Breast epithelium (tissue), 3 donors: ENCODE data around the gene ULBP1. TPM values are rescaled to one million over a fixed set of nuclear protein-coding genes. Genes with fewer than 3 reads are reported as not detected.

Experiments
- total RNA-seq, 3 donors: library from RNA; depleted of rRNA; stranded (reverse); fragments of >200 nt; gene quantifications; one replicate each; pipeline ENCODE4 v1.1.0, GENCODE V29; 2016

ULBP1 gene
- total RNA-seq, 3 donors from 2014 or later: under 0.01 to 0.29 TPM; not detected in 1

Other genes with a start within 250 kb of the ULBP1 start
- gene LATS1, start 245.8 kb upstream of the ULBP1 start, total RNA-seq: 10 to 100 TPM; 24.3 to 36.4 (median 30.2) TPM
- 10 to 100 TPM; 15.5 to 27.8 (median 22.6) TPM for gene NUP43, start 217.4 kb upstream of the ULBP1 start, total RNA-seq
- gene PCMT1, start 214.2 kb upstream of the ULBP1 start, total RNA-seq: 100 to 1,000 TPM; 111 to 148 (median 121) TPM
- gene LRP11, start 99.6 kb upstream of the ULBP1 start, total RNA-seq: 10 to 100 TPM; 30.6 to 44.9 (median 35.8) TPM
- 1 to 10 TPM in 1 of 3 donors, not detected in 2; 2.0 TPM for gene RAET1E, start 65.8 kb upstream of the ULBP1 start, total RNA-seq
- gene RAET1G, start 40.8 kb upstream of the ULBP1 start, total RNA-seq: 1 to 10 TPM in 1 of 3 donors, not detected in 2; 2.2 TPM
- 1 to 10 TPM in 1 of 3 donors, under 1 TPM in 1, not detected in 1; 0.88 to 1.3 TPM for gene ULBP2, start 21.9 kb upstream of the ULBP1 start, total RNA-seq
- not detected for gene RAET1L, start 61.6 kb downstream of the ULBP1 start, total RNA-seq
- 1 to 10 TPM in 1 of 3 donors, under 1 TPM in 2; 0.64 to 2.0 (median 0.73) TPM for gene ULBP3, start 105.2 kb downstream of the ULBP1 start, total RNA-seq
- 1 to 10 TPM in 2 of 3 donors, not detected in 1; 3.3 to 5.6 TPM for gene PPP1R14C, start 179.1 kb downstream of the ULBP1 start, total RNA-seq